Chondrocyte (in vitro differentiated cells): ENCODE data around the gene PHF5A. TPM values are rescaled to one million over a fixed set of nuclear protein-coding genes. Genes with fewer than 3 reads are reported as not detected.
"Not testable (repeated sequence)": the region's sequence is repeated elsewhere in the genome, so short reads cannot be mapped to it uniquely, and the experiment has no call there.

Experiments used
- DNase-seq: peaks from one replicate; pipeline ENCODE4 v3.0.0; 2021; ENCODE audit warnings: mixed read lengths, low spot score
- H3K27ac Mint-ChIP-seq: one replicate; pipeline ENCODE4 v1.8.0; 2021; ENCODE audit warnings: mild to moderate bottlenecking, moderate library complexity, mixed read lengths; ENCODE audit not compliant: unreplicated experiment
- H3K27me3 Mint-ChIP-seq: 2 replicates; pipeline ENCODE4 v1.8.0; 2021; ENCODE audit warnings: low read depth, mixed read lengths
- H3K36me3 Mint-ChIP-seq: 2 replicates; pipeline ENCODE4 v1.8.0; 2021; ENCODE audit warnings: low read depth, mixed read lengths
- H3K4me1 Mint-ChIP-seq: 2 replicates; pipeline ENCODE4 v1.8.0; 2021; ENCODE audit warnings: low read depth, mild to moderate bottlenecking, mixed read lengths
- H3K4me3 Mint-ChIP-seq: one replicate; pipeline ENCODE4 v1.8.0; 2021; ENCODE audit warnings: mild to moderate bottlenecking, moderate library complexity, mixed read lengths; ENCODE audit not compliant: unreplicated experiment
- H3K9me3 Mint-ChIP-seq: 2 replicates; pipeline ENCODE4 v1.8.0; 2021; ENCODE audit warnings: low read depth, mixed read lengths
- CTCF ChIP-seq: fragments of 200-600 bp; sonication (generic); IDR thresholded peaks from 2 replicates; pipeline ENCODE4 v1.5.0; 2021; ENCODE audit warnings: antibody characterized with exemption, mild to moderate bottlenecking, moderate library complexity
- total RNA-seq: library from RNA; stranded (reverse); gene quantifications from 3 replicates; pipeline ENCODE4 v1.2.1, GENCODE V29; 2021

Gene PHF5A
- total RNA-seq, 1 donor from 2014 or later = 26.8 TPM

- Mint-ChIP-seq H3K4me1 (peaks cover 33% of the 10 kb centered on the region), H3K27ac (no peak overlapping the region), H3K36me3 (no peaks in the 10 kb centered on the region), H3K4me3 (no peak overlapping the region), H3K9me3 (no peaks in the 10 kb centered on the region), H3K27me3 (no peaks in the 10 kb centered on the region)
- TF ChIP-seq CTCF = no peak
- DNase-seq = no peak
Observed at GRCh38 chr22:41471568-41471967, 3.1 kb upstream of the PHF5A start.

- no peak for DNase-seq
- no peak for TF ChIP-seq CTCF
- Mint-ChIP-seq H3K36me3 (peaks cover 3% of the 10 kb centered on the region), H3K9me3 (no peaks in the 10 kb centered on the region), H3K4me1 (peaks cover 33% of the 10 kb centered on the region), H3K4me3 (no peak overlapping the region), H3K27ac (no peak overlapping the region), H3K27me3 (no peaks in the 10 kb centered on the region)
Observed at GRCh38 chr22:41470886-41471285, 2.4 kb upstream of the PHF5A start.

- peaks cover 33% of the 10 kb centered on the region for H3K4me1 Mint-ChIP-seq
- no peaks in the 10 kb centered on the region for H3K27me3 Mint-ChIP-seq
- no peak for TF ChIP-seq CTCF
- no peaks in the 10 kb centered on the region for H3K9me3 Mint-ChIP-seq
- H3K4me3 Mint-ChIP-seq = peak overlapping the region; percentile 74
- peak overlapping the region; percentile 96 for H3K27ac Mint-ChIP-seq
- DNase-seq = no peak
- H3K36me3 Mint-ChIP-seq = peaks cover 8% of the 10 kb centered on the region
Observed at GRCh38 chr22:41469218-41469851, 843 bp upstream of the PHF5A start.

- no peak for DNase-seq
- H3K36me3 Mint-ChIP-seq = peaks cover 26% of the 10 kb centered on the region
- no peak for TF ChIP-seq CTCF
- no peaks in the 10 kb centered on the region for H3K9me3 Mint-ChIP-seq
- no peak overlapping the region for H3K4me3 Mint-ChIP-seq
- no peak overlapping the region for H3K27ac Mint-ChIP-seq
- H3K27me3 Mint-ChIP-seq = no peaks in the 10 kb centered on the region
- peaks cover under 1% of the 10 kb centered on the region for H3K4me1 Mint-ChIP-seq
Observed at GRCh38 chr22:41461901-41462300, 6.6 kb downstream of the PHF5A start.

GRCh38 chr22:41460071-41460470 is 8.4 kb downstream of the PHF5A start:
- not testable (repeated sequence) for H3K9me3 Mint-ChIP-seq, H3K4me3 Mint-ChIP-seq, H3K27ac Mint-ChIP-seq, H3K4me1 Mint-ChIP-seq, H3K27me3 Mint-ChIP-seq
- DNase-seq = peak; percentile 28
- H3K36me3 Mint-ChIP-seq = peaks cover 23% of the 10 kb centered on the region

- Mint-ChIP-seq H3K4me3 (no peak overlapping the region), H3K9me3 (no peaks in the 10 kb centered on the region), H3K4me1 (no peaks in the 10 kb centered on the region), H3K27me3 (no peaks in the 10 kb centered on the region), H3K27ac (no peak overlapping the region), H3K36me3 (peaks cover 19% of the 10 kb centered on the region)
- no peak for TF ChIP-seq CTCF
- no peak for DNase-seq
Observed at GRCh38 chr22:41459431-41459830, 9.1 kb downstream of the PHF5A start.
